KOPT-K1 (cell line): ENCODE measurements around the gene PPM1B.

ENCODE experiments used
- H3K27ac ChIP-seq: fragments of 200-600 bp; sonication (generic); 2 replicates; pipeline ENCODE4 v1.5.1; 2016; ENCODE audit warnings: antibody characterized with exemption, mild to moderate bottlenecking, low read depth, low read length; ENCODE audit not compliant: poor library complexity, severe bottlenecking
- H3K36me3 ChIP-seq: fragments of 200-600 bp; sonication (generic); 2 replicates; pipeline ENCODE4 v1.5.1; 2017; ENCODE audit warnings: antibody characterized with exemption, mild to moderate bottlenecking, low read length, moderate library complexity; ENCODE audit not compliant: insufficient read depth
- H3K9me3 ChIP-seq: fragments of 200-600 bp; sonication (generic); 2 replicates; pipeline ENCODE4 v1.5.1; 2017; ENCODE audit warnings: antibody characterized with exemption, low read length, mild to moderate bottlenecking; ENCODE audit not compliant: insufficient read depth, poor library complexity, severe bottlenecking

PPM1B gene

GRCh38 chr2:44273596-44273995, 104.9 kb downstream of the PPM1B start:
- Histone ChIP-seq H3K36me3 (no peaks in the 10 kb centered on the region), H3K27ac (no peak overlapping the region), H3K9me3 (no peaks in the 10 kb centered on the region)

- Histone ChIP-seq H3K27ac (no peak overlapping the region), H3K36me3 (no peaks in the 10 kb centered on the region), H3K9me3 (no peaks in the 10 kb centered on the region)
Measured at GRCh38 chr2:44275927-44276303, 107.2 kb downstream of the PPM1B start.

GRCh38 chr2:44277541-44277940, 108.9 kb downstream of the PPM1B start:
- Histone ChIP-seq H3K27ac (no peak overlapping the region), H3K36me3 (no peaks in the 10 kb centered on the region), H3K9me3 (no peaks in the 10 kb centered on the region)

GRCh38 chr2:44280869-44281268, 112.2 kb downstream of the PPM1B start:
- no peaks in the 10 kb centered on the region for H3K9me3 ChIP-seq
- H3K36me3 ChIP-seq = no peaks in the 10 kb centered on the region
- H3K27ac ChIP-seq = no peak overlapping the region
